ENCODE measurements around the gene CEACAM20.
"Not testable (repeated sequence)": the region's sequence is repeated elsewhere in the genome, so short reads cannot be mapped to it uniquely, and the experiment has no call there.

CEACAM20 gene

DNA sequence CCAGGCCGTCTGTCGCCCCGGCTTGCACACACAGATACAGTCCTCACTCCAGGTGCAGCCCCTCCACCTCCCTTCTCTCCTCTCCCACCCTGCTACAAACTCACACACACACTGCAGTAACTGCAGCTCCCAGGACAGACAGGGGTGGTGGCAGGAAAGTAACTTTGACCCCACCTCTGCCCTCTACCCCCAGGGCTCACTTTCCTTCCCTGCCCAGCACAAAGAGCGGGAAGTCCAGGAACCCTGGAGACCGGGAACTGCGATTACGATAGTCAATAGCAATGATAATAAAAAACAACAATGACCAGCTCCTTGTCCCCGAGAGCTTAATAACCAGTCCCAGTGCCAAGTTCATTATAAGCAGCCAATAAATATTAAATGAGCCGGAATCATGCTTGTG, at the start of gene CEACAM20:
CEACAM20 (minus strand) TSS at position 140 of the 400 bp plus-strand sequence. CDS start 166 bp downstream, outside the sequence.
- no peak for DNase-seq (ENCODE audit: low read depth)

DNA sequence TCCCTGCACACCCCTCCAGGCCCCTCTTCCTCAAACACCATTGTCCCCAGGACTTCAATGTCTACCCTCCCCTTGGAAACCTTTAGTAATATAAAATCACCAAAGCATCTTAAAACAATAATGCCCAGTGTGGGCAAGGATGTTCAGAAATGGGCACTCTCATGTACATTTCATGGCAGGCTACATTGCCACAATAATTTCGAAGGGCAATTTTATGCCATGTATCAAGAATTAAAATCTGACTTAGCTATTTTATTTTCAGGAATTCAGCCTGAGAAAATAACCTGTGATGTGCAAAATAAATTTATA, 48.0 kb upstream of the CEACAM20 start:
- DNase-seq (ENCODE audit: low read depth) = no peak

DNA sequence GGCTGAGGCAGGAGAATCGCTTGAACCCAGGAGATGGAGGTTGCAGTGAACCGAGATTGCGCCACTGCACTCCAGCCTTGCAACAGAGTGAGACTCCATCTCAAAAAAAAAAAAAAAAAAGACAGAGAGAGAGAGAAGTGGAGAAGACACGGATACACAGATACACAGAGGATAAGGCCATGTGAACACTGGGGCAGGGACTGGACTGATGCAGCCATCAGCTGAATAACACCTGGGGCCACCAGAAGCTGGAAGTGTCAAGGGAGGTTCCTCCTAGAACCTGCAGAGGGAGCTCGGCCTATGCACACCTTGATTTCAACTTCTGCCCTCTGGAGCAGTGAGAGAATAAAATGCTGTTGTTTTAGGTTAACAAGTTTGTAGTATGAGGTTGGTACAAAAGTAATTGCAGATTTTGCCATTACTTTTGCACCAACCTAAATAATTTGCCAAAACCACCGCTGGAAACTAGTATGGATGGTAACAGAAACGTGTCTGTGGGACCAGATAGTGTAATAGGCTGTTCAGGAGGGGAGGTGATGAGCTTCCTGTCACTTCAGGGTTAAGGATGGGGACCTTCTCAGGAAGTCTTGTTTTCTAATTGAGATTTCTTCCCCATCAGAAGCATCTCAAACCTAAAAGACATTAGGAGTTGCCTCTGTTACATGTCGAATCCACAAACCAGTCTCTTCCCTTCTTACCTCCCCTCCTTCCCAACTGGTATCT, 47.5 kb upstream of the CEACAM20 start:
- no peak for DNase-seq (ENCODE audit: low read depth)

DNA sequence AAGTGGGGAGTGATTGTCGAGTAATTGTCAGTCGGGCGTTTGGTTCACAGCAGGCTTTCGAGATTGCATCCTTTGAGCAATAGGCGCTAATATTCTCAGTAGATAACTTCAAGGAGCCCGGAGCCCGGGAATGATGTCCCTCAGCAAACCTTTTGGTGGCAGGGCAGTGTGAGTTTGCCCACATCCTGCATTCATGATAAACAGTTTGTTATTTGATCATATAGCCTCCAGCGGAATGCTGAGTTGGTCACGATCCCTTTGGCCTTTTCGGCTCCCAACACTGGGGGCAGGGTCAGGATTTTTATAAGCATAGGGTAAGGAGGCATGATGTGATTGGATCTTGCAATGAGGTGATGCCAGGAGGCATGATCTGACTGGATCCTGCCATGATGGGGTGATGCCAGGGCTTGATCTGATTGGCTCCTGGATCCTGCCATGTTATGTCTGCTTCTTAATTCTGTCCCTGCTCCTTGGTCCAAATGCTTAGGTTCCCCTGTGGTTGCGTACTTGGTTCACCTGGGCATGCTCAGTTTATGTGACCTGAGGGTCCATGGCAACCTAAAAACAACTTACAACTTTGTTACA, 45.7 kb upstream of the CEACAM20 start:
- DNase-seq (ENCODE audit: low read depth) = no peak

DNA sequence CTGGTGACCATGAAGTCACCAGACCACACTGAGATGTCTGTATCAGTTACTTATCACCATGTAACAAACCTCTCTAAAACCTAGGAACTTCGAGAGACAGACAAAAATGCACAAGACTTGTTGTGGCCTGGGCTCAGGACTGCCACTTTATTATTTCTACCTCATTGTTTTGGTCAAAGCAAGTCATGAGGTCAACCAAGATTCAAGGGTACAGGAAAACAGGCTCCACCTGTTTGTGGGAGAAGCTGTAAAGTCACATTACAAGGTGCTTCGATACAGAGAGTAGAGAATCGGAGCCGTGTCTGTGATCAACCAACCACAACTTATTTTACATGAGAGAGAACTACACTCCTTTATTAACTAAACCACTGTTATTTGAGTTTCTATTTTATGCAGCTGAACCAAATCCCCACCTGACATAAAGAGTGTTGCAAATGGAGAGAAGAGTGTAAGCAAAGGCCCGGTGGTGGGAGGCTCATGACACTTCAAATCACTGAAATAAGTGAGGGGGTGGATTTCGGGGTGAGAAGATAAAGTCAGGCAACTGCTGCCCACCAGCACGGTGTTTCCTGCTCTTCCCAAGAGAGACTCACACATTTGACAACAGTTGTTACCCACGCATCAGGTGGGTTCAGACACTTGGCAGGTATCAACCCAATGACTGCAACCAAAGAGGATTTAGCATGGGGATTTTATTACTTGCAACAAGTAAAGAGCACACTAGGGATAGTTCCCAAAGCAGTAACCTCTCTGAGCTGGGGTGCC, 44.9 kb upstream of the CEACAM20 start:
- DNase-seq (ENCODE audit: low read depth) = no peak

DNA sequence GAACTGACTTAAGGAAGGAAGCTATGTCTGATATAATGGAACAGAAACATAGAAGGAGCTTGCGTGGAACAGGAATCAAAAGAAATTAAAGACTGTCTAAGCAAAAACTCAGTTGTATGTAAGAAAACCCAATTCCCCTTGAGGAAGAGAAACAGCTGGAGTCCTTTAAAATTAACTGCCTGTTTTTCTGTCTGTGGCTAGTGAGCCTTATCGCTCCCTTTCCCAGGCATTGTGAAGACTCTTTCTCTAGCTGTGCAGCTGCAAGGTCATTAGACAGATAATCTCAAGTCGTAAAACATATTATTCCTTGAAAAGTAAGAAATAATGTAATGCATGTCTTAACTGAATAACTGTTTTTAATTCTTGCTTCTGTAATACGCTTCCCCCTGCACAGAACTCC, 44.2 kb upstream of the CEACAM20 start:
- DNase-seq (ENCODE audit: low read depth) = no peak

DNA sequence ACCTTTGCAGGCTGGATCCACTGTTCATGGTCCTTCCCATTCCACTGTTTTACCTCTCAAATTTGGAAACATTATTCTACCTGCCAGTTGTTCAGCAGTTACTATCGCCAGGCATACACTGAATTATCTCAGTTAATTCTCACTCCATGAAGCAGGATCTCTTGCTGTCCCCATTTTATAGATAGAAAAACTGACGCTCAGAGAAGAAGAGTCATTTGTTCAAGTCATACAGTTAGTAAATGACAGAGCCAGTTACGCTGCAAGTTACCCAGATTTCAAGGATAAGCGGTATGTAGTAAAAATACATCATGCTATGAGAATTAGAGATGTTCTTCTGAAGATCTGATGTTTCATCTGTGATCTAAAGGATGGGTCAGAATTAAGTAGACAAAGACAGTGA, 43.7 kb upstream of the CEACAM20 start:
- DNase-seq (ENCODE audit: low read depth) = no peak

DNA sequence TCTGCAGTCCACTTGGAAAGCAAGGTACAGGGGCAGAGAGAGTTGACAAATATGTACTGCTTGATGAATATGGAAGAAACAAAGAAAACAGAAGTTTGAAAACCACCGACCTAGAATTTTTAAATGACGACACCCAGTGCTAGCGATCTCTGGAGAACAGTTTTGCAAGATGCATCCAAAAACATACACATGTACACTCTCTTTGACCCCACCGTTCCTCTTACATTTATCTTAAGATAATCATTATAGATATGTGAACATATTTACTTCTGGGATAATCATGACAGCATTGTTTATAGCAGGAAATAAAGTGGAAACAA, 43.1 kb upstream of the CEACAM20 start:
- no peak for DNase-seq (ENCODE audit: low read depth)

DNA sequence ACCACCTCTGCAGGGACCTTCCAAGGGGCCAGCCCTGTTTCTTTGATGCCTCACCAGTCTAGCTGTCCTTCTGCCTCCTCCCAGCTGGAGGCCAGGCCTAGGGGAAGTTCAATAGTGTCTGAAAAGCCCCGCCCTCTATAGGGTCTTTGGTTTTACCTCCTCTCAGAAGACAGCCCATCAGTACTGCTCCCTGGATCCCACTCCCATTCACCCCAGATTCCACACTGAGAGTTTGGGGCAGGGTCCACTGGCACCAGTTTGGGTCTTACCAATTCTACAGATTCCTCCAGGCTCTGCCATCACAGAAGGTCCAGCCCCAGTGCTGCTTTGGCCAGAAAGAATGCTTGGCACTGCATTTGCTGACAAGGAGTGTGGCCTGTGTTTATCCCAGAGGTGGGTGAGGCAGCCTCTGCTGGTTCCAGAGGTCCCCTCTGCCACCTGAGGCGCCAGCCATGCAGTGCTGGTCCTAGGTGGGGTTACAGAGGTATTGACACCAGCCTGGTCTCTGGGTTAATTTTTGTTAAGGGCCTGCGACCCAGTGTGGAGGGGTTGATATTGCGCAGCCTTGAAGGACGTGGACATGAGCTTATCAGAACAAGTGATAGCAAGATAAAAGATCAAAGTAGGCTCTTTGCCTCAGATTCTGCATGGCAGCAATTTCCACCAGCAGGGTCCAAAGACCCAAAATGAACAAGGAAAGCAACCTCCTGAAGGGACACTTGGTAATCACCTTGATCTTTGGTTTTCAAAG, 42.5 kb upstream of the CEACAM20 start:
- DNase-seq (ENCODE audit: low read depth) = no peak

DNA sequence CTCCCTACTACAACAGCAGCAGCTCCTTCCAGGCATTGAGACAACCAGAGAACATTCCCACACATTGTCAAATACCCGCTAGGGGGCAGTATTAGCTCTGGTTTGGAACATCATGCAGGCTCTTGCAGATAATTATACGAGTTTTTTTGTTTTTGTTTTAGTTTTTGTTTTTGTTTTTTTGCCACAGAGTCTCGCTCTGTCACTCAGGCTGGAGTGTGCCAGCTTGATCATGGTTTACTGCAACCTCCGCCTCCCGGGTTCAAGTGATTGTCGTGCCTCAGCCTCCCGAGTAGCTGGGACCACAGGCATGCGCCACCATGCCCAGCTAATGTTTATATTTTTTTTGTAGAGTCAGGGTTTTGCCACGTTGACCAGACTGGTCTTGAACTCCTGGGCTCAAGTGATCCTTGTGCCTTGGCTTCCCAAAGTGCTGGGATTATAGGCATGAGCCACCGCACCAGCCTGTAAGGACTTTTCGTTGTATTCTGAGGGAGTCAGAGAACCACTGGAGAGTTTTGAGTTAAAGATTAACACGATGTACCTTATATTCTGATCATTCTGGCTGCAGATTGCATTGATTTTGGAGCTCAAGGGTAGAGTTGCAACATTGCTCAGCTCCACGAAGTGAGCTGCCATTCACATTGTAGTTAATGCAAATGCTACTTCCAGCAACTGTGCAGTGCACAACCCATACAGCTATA, 41.7 kb upstream of the CEACAM20 start:
- peak; percentile 32 for DNase-seq (ENCODE audit: low read depth)

DNA sequence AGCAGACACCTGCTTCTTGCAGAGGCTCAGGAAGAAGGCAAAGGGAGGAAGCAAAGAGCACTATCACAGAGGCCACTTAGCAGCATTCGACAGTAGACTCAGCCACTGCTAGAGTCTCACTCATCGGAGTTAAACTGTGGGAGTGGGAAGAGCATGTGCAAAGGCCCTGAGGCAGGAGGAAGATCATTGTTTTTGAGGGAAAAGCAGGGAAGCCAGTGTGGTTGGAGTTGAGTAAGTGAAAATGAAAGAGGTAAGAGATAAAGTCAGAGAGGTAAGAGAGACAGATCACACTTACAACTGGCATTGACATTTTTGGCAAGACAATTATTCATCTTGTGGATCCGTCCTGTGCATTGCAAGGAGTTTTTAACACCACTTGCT, 41.1 kb upstream of the CEACAM20 start:
- no peak for DNase-seq (ENCODE audit: low read depth)

DNA sequence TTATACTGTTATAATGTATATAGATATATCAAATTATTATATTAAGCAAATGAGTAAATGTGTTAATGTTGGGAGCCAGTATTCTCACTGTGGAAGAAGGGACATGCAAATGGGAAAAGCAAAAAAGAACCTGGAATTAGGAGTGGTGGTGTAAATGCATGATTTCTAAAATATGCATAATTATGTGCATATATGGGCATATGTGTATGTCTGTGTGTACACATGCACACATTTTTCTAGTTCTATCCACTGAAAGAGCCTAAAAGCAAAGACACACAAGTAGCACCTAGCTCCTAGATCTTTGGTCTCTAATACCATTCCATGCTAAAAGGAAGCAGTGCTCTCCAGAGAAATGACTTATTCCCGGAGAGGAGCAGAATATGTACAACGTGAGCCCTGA, 38.3 kb upstream of the CEACAM20 start:
- no peak for DNase-seq (ENCODE audit: low read depth)

DNA sequence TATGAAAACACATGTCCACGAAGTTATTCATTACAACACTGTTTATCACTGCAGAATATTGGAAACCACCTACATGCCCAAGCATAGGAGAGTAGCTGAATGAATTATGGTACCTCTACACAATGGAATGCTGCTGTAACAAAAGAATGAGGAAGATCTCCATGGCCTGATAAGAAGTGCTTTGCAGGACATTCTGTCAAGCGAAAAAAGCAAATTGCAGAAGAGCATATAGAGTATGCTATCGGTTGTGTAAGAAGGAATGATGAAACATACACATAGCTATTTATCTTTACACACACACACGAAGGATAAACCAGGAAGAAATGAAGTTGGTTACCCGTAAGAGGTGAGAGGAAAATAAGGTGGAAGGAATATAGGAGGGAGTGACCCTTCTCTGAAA, 37.5 kb upstream of the CEACAM20 start:
- no peak for DNase-seq (ENCODE audit: low read depth)

DNA sequence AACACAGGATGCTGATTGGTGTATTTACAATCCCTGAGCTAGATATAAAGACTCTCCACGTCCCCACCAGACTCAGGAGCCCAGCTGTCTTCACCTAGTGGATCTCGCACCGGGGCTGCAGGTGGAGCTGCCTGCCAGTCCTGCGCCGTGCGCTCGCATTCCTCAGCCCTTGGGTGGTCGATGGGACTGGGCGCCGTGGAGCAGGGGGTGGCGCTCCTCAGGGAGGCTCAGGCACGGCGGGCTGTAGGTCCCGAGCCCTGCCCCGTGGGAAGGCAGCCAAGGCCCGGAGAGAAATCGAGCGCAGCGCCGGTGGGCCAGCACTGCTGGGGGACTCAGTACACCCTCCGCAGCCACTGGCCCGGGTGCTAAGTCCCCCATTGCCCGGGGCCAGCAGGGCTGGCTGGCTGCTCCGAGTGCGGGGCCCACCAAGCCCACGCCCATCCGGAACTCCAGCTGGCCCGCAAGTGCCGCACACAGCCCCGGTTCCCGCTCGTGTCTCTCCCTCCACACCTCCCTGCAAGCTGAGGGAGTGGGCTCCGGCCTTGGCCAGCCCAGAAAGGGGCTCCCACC, 33.7 kb upstream of the CEACAM20 start:
- not testable (repeated sequence) for DNase-seq (ENCODE audit: low read depth)

DNA sequence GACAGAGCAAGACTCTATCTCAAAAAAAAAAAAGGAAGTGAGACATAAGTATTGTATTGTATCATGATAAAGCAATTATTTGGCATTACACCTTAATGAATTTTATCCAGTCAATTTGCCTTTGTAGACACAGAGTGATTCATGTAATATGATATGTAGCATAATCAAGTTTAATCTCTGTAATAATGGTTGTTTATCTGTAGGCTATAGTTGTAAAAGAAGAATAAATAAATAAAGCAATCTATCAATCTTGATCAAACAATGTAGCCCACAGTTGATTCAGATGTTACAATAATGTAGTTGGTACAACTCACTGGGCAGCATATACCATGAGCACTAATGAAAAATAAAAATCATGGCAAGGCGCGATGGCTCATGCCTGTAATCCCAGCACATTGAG, 28.5 kb upstream of the CEACAM20 start:
- no peak for DNase-seq (ENCODE audit: low read depth)

DNA sequence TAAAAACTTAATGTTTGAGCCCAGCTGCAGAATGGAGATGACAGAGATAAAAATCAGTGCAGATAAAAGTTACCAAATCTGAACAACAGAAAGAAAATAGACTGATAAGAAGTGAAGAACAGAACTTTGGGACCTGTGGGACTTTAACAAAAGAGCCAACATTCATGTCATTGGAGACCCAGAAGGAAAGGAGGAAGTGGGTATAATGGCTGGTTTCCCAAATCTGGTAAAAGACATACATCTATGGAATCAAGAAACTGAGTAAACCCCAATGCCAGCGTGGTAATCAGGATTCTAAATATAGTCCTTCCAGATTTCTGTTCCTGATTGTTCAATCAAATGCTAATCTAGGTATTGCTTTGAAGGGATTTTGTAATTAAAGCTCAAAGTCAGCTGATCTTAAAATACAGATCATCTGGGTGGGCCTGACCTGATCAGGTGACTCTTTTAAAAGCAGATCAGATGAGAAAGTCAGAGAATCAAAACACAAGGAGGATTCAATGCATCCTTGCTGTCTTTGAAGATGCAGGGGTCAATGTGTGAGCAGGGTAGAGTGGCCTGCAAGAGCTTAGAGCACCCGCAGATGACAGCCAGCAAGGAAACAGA, 25.3 kb upstream of the CEACAM20 start:
- no peak for DNase-seq (ENCODE audit: low read depth)

DNA sequence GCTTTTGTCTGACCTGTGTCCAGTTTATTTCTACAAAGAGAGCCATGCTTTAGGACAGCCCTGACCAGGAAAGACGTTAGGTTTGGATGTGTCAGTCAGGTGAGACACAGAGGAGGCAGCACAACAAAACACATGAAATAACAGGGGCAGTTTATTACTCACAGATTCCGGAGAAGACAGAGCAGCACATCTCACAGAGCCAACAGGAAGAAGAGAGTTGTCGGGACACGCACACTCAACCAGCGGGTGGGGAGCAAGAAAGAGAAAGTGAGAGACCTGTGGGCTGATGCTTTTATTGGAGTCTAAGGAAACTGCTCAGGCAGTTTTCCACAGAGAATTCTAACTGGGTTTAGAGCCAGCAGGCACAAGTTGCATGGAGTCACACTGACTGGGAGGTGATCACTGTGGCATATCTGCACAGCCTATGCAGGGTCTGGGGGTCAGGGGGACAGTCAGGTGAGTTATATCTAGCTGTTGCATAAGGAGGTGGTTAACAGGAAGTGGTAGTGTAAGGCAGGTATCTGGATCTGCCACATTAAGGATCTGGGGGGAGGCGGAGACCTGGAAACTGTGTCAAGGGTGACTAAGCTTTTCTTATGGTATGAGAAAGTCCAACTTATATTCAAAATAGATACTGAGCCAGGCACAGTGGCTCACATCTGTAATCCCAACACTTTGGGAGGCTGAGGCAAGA, 24.1 kb upstream of the CEACAM20 start:
- DNase-seq (ENCODE audit: low read depth) = no peak

DNA sequence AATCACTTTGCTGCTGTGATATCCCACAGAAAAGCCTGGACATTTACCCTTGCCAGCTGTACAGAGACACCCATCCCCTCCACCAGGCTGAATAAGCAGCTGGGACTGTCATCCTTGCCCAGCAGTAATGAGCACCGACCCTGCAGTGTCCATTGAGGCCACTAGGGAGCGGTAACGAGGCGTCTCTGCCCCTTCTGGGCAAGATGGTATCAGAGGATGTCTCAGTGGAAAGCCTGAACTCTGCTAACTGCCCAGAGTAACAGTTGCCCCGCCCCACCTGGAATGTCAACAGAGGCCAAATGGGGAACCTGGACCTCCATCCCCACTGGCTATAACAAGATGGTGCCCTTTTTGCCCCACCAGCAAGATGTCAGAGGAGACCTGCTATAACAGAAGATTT, 22.8 kb upstream of the CEACAM20 start:
- DNase-seq (ENCODE audit: low read depth) = peak; percentile 21

DNA sequence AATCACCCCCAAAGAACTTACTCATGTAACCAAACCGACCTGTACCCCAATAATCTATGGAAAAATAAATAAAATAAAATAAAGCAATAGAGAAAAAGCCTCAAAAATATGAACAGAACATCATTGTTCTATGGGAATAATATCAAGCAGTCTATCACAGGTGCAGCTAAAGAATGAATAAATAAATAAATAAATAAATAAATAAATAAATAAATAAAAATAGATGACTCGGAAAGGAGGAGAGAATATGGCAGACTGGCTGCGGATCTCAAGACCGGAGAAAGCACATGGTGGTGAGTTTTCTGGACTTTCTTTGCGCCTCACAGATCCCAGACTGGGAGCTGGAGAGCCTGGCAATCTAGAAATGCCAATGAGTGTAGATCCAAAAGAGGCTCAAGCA, 22.4 kb upstream of the CEACAM20 start:
- no peak for DNase-seq (ENCODE audit: low read depth)

DNA sequence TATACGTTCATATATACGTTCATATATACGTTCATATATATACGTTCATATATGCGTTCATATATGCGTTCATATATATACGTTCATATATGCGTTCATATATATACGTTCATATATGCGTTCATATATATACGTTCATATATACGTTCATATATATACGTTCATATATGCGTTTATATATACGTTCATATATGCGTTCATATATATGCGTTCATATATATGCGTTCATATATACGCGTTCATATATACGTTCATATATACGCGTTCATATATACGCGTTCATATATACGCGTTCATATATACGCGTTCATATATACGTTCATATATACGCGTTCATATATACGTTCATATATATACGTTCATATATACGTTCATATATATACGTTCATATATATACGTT, 21.5 kb upstream of the CEACAM20 start:
- not testable (repeated sequence) for DNase-seq (ENCODE audit: low read depth)

DNA sequence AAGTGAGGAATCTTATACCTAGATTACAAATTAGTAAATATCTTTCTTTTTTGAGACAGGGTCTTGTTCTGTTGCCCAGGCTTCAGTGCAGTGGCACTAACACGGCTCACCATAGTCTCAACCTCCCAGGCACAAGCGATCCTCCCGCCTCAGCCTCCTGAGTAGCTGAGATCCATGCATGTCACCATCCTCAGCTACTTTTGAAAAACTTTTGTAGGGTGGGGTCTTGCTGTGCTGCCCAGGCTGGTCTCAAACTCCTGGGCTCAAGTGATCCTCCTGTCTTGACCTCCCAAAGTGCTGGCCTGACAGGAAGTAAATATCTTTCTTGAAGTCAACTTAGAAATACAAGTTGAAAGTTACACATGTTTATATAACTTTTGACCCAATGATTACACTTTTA, 20.0 kb upstream of the CEACAM20 start:
- no peak for DNase-seq (ENCODE audit: low read depth)
